Measurements from ENCODE around the gene EMILIN2. TPM values are rescaled to one million over a fixed set of nuclear protein-coding genes. Genes with fewer than 3 reads are reported as not detected.

The EMILIN2 gene
- 3.4 and 7.6 TPM in 2 replicates for total RNA-seq

DNA sequence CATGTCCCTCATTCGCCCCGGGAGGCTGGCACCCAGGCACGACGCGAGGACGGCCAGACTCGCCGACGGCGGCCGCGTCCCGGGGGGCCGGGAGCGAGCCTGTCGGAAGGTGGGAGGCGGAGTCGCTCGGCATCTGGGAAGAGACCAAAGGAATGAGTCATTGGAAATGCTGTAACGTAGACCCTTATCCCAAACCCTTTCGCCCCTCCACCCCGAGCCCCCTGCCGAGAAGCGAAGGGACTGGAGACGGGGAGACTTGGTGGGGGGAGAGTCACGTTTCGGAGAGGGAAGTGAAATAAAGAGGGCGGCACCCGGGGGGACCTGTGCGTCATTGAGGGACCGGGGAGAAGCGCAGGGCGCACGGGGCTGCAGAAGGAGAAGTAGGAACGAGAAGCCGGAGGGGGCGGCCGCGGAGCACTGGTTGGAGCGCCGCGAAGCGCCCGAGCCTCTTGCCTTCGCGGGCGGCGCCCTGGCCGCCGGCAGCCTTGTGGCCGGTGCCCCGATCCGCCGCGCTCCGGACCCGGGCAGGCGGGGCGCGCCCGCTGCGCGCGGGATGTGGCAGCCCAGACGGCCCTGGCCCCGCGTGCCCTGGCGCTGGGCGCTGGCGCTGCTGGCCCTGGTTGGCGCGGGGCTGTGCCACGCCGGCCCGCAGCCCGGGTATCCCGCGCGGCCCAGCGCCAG is at the start of gene EMILIN2:
EMILIN2 (plus strand) TSS at position 371 of the 681 bp plus-strand sequence; CDS start at position 554, 183 bp downstream.

Other genes with a start within 250 kb of the EMILIN2 start
- 47.7 and 71.2 TPM in 2 replicates for gene SMCHD1, start 191.3 kb upstream of the EMILIN2 start, total RNA-seq
- 39.7 and 41.6 TPM in 2 replicates for gene LPIN2, start 166.1 kb downstream of the EMILIN2 start, total RNA-seq